ENCODE results near the gene RHOT2.

DNA sequence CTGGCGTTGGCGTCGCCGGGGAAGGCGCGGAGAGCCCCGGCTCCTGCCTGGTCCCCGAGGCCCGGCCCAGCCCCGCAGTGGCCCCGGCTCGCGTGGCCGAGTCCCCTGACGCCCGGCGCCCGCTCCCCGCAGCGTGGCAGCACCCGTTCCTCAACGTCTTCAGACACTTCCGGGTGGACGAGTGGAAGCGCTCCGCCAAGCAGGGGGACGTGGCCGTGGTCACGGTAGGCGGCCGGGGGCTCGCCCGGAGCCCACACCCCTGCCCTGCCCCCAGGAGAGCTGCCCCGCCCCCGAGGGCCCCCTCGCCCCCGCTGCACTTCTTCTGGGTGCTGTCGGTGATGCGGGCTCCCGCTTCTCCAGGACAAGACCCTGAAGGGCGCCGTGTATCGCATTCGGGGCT is 18.3 kb upstream of the RHOT2 start:
- TF ChIP-seq, protein P1, sequence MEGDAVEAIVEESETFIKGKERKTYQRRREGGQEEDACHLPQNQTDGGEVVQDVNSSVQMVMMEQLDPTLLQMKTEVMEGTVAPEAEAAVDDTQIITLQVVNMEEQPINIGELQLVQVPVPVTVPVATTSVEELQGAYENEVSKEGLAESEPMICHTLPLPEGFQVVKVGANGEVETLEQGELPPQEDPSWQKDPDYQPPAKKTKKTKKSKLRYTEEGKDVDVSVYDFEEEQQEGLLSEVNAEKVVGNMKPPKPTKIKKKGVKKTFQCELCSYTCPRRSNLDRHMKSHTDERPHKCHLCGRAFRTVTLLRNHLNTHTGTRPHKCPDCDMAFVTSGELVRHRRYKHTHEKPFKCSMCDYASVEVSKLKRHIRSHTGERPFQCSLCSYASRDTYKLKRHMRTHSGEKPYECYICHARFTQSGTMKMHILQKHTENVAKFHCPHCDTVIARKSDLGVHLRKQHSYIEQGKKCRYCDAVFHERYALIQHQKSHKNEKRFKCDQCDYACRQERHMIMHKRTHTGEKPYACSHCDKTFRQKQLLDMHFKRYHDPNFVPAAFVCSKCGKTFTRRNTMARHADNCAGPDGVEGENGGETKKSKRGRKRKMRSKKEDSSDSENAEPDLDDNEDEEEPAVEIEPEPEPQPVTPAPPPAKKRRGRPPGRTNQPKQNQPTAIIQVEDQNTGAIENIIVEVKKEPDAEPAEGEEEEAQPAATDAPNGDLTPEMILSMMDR (IDR thresholded peaks at IDR 0.05; ENCODE audit: extremely low read depth in 1 of 2, insufficient read depth in 1 of 2, low read depth in 1 of 2, low read length in 2 of 2): no peak
- TF ChIP-seq POLR2A (IDR thresholded peaks at IDR 0.05; ENCODE audit: low read depth, low read length) (no peak), EZH2 (IDR thresholded peaks at IDR 0.05; ENCODE audit: borderline replicate concordance, low read depth, low read length, severe bottlenecking) (no peak), JUN (IDR thresholded peaks at IDR 0.05; ENCODE audit: borderline replicate concordance, insufficient read depth, insufficient read length, low read depth) (no peak), POLR2AphosphoS5 (IDR thresholded peaks at IDR 0.05; ENCODE audit: insufficient read depth, low read depth, low read length) (no peak), MYC (IDR thresholded peaks at IDR 0.05; ENCODE audit: low read depth, low read length) (no peak)
- TF ChIP-seq, protein P2, sequence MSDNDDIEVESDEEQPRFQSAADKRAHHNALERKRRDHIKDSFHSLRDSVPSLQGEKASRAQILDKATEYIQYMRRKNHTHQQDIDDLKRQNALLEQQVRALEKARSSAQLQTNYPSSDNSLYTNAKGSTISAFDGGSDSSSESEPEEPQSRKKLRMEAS (IDR thresholded peaks at IDR 0.05; ENCODE audit: insufficient read depth, insufficient read length): no peak

All from endothelial cell of umbilical vein (primary cell).